Left lung (tissue), 10 donors: Measurements from ENCODE around the gene MRI1. TPM values are rescaled to one million over a fixed set of nuclear protein-coding genes. Genes with fewer than 3 reads are reported as not detected.
A peak's percentile ranks its signal among the peaks of the same experiment; 100 is the strongest.

Experiments
- ATAC-seq: fragments of 200-7000 bp; cut with Tn5 transposase; one replicate; pipeline ENCODE4 v1.9.1; 2020; ENCODE audit warnings: moderate library complexity
- DNase-seq, 4 donors: peaks; one replicate each; pipeline ENCODE4 v3.0.0-alpha.2; 2013 to 2020
- H3K27ac ChIP-seq, 2 donors: fragments of 200-600 bp; sonication (generic) in 1 of 2; one replicate each; pipeline versions ENCODE4 v1.5.0 to v1.8.0; 2020 to 2021
- H3K27me3 ChIP-seq, 2 donors: fragments of 200-600 bp; sonication (generic) in 1 of 2; one replicate each; pipeline versions ENCODE4 v1.5.0 to v1.8.0; 2020 to 2021
- H3K36me3 ChIP-seq, 2 donors: fragments of 200-600 bp; sonication (generic) in 1 of 2; one replicate each; pipeline versions ENCODE4 v1.5.0 to v1.8.0; 2020 to 2021
- H3K4me1 ChIP-seq, 2 donors: fragments of 200-600 bp; one replicate each; pipeline ENCODE4 v1.8.0; 2021
- H3K4me3 ChIP-seq, 2 donors: fragments of 200-600 bp; sonication (generic) in 1 of 2; one replicate each; pipeline versions ENCODE4 v1.5.0 to v1.8.0; 2020 to 2021; ENCODE audit warnings: mild to moderate bottlenecking in 1 of 2
- H3K9me3 ChIP-seq, 2 donors: fragments of 200-600 bp; sonication (generic) in 1 of 2; one replicate each; pipeline versions ENCODE4 v1.5.0 to v1.8.0; 2020 to 2021
- intact Hi-C, 2 donors: fragments of 100-400 bp; cut with DNase I; formaldehyde crosslinking; loops; one replicate each; pipeline versions ENCODE4 v1.11.2 to v1.14.2; 2022
- polyA plus RNA-seq, 6 donors: library from polyadenylated mRNA; unstranded; fragments of 120-200 nt; gene quantifications; one replicate each; pipeline ENCODE4 v1.2.1, GENCODE V29; 2013; ENCODE audit not compliant: insufficient read length in 6 of 6
- total RNA-seq, 2 donors: library from RNA; stranded (reverse); fragmentation: NEBNext Ultra II Directional; extraction: Animal tissue kit (Norgen Biotek cat#: 25700); gene quantifications; one replicate each; pipeline ENCODE4 v1.2.1, GENCODE V29; 2021
- TF ChIP-seq, protein P1 (sequence below), 2 donors: fragments of 200-600 bp; sonication (generic) in 1 of 2; IDR thresholded peaks; one replicate each; pipeline versions ENCODE4 v1.5.0 to v1.8.0; 2021; ENCODE audit warnings: antibody characterized with exemption in 2 of 2
- donor health status: DM: no; HTN: yes; CAD: no.
- donor health status: DM: no; HTN: no; CAD: no.

Gene MRI1
- total and polyA plus RNA-seq, 8 donors: 29.0 to 76.7 (median 47.9) TPM

GRCh38 chr19:13731147-13731964, 33.0 kb upstream of the MRI1 start:
- H3K27ac ChIP-seq: peak overlapping the region; percentile 91
- ATAC-seq (peak; percentile 99), DNase-seq (peak; percentile 95 to 100 (median 97))
- intact Hi-C loops: no loop called here
- H3K4me3 ChIP-seq: peak overlapping the region; percentile 47 to 48
- H3K27me3 ChIP-seq: no peaks in the 10 kb centered on the region
- H3K4me1 ChIP-seq: peaks cover 11 to 28% of the 10 kb centered on the region in 2 donors
- no peaks in the 10 kb centered on the region for H3K36me3 ChIP-seq
- TF ChIP-seq, protein P1, sequence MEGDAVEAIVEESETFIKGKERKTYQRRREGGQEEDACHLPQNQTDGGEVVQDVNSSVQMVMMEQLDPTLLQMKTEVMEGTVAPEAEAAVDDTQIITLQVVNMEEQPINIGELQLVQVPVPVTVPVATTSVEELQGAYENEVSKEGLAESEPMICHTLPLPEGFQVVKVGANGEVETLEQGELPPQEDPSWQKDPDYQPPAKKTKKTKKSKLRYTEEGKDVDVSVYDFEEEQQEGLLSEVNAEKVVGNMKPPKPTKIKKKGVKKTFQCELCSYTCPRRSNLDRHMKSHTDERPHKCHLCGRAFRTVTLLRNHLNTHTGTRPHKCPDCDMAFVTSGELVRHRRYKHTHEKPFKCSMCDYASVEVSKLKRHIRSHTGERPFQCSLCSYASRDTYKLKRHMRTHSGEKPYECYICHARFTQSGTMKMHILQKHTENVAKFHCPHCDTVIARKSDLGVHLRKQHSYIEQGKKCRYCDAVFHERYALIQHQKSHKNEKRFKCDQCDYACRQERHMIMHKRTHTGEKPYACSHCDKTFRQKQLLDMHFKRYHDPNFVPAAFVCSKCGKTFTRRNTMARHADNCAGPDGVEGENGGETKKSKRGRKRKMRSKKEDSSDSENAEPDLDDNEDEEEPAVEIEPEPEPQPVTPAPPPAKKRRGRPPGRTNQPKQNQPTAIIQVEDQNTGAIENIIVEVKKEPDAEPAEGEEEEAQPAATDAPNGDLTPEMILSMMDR (IDR thresholded peaks at IDR 0.05): no peak
- H3K9me3 ChIP-seq: no peaks in the 10 kb centered on the region

GRCh38 chr19:13732337-13732736, 32.0 kb upstream of the MRI1 start:
- no peak overlapping the region for H3K27ac ChIP-seq
- H3K4me1 ChIP-seq: peaks cover 11 to 28% of the 10 kb centered on the region in 2 donors
- ATAC-seq (no peak), DNase-seq (no peak)
- no peaks in the 10 kb centered on the region for H3K36me3 ChIP-seq
- no peaks in the 10 kb centered on the region for H3K27me3 ChIP-seq
- H3K4me3 ChIP-seq: peak overlapping the region in 1 of 2 donors; percentile 47
- intact Hi-C loops: no loop called here
- H3K9me3 ChIP-seq: no peaks in the 10 kb centered on the region
- TF ChIP-seq, protein P1 (IDR thresholded peaks at IDR 0.05): no peak

- Histone ChIP-seq H3K36me3 (no peaks in the 10 kb centered on the region), H3K9me3 (no peaks in the 10 kb centered on the region), H3K4me1 (peaks cover 11 to 27% of the 10 kb centered on the region in 2 donors), H3K27ac (no peak overlapping the region), H3K27me3 (no peaks in the 10 kb centered on the region), H3K4me3 (no peak overlapping the region)
- DNase-seq (no peak), ATAC-seq (no peak)
- TF ChIP-seq, protein P1 (IDR thresholded peaks at IDR 0.05): no peak
- intact Hi-C loops: no loop called here
Observed at GRCh38 chr19:13734751-13735150, 29.6 kb upstream of the MRI1 start.

GRCh38 chr19:13738073-13738472, 26.2 kb upstream of the MRI1 start:
- Histone ChIP-seq H3K4me1 (no peaks in the 10 kb centered on the region), H3K9me3 (no peaks in the 10 kb centered on the region), H3K36me3 (no peaks in the 10 kb centered on the region), H3K4me3 (no peak overlapping the region), H3K27ac (no peak overlapping the region), H3K27me3 (no peaks in the 10 kb centered on the region)
- no peak for DNase-seq
- TF ChIP-seq, protein P1 (IDR thresholded peaks at IDR 0.05): no peak
- intact Hi-C loops: no loop called here
- no peak for ATAC-seq

DNA sequence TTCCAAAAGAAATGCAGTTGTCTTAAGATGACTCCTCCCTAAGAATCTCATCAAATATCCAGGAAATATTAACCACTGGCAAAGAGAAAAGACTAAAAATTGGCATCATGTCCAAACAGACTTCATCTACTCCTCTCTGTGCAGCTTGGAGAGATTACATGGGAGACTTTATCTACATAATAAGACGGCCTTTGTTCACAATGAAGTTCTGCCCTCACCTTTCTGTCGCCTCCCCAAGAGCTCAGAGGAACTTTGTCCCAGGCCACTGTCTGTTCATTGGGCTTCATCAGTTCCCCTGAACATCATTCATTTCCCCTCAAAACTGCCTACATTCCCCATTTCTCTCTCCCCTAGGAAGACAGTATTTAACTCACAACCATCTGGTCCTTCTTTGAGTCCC, 22.4 kb upstream of the MRI1 start:
- Histone ChIP-seq H3K27me3 (no peaks in the 10 kb centered on the region), H3K27ac (no peak overlapping the region), H3K9me3 (no peaks in the 10 kb centered on the region), H3K36me3 (no peaks in the 10 kb centered on the region), H3K4me1 (no peaks in the 10 kb centered on the region), H3K4me3 (no peak overlapping the region)
- intact Hi-C loops: no loop called here
- no peak for ATAC-seq
- TF ChIP-seq, protein P1 (IDR thresholded peaks at IDR 0.05): no peak
- DNase-seq: no peak
